HG03175 (cell line): ENCODE measurements around the gene CACNA1G.

Experiments
- ATAC-seq: cut with Tn5 transposase; IDR thresholded peaks from one replicate; pipeline ENCODE4 v1.9.1; 2021; ENCODE audit warnings: mild to moderate bottlenecking, moderate library complexity; ENCODE audit not compliant: unreplicated experiment

The CACNA1G gene

DNA sequence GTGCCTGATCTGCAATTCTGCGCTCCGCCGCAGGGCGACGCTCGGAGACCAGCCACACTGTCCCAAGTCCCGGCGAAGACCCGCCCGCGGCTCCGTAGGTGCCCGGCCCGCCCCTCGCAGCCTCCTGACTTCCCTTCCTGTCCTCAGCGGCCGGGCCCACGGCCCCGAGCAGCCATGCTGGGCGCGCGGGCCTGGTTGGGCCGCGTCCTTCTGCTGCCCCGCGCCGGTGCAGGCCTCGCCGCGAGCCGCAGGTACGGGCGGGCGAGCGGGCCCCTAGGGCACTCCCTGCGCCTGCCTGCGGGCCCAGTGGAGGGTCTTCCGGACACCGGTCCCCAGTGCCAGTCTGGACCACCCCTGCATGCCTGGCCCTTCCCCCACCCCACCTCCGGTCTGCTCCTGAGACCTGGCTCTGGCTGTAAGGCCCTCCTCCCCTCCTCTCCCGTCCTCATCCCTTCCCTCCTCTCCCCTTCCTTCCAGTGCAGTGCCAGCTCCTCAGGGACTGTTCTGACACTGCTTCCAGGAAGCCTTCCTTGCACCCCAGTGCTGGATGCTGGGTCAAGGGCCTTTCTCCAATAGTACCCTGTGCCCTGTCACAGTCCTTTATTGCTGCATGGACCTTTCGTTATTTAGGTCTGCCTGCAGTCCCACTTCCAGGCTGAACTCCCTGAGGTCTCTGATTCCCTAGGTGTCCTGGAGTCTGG, 13.3 kb upstream of the CACNA1G start, which contains the start of gene SPATA20:
TSS of gene SPATA20 (plus strand) at position 140 of the 701 bp plus-strand sequence. CDS start at position 175, 35 bp downstream.
- peak; percentile 70 for ATAC-seq

DNA sequence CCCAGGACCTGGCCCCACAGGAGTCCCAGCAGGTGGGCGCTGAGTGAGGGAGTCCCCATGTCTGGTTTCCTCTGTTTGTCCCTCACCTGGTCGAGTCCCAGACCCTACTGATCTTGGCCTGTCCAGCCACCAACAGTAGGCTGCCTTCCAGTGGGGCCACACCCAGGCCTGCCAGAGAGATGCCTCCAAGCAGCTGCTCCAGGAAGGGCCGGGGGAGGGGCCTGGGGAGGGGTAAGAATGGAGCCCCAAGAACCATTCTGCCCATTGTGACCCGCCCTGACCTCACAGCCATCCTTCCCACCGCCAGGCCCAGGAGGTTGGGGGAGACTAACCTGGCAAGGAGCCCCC, 12.8 kb upstream of the CACNA1G start:
- ATAC-seq, result no peak

DNA sequence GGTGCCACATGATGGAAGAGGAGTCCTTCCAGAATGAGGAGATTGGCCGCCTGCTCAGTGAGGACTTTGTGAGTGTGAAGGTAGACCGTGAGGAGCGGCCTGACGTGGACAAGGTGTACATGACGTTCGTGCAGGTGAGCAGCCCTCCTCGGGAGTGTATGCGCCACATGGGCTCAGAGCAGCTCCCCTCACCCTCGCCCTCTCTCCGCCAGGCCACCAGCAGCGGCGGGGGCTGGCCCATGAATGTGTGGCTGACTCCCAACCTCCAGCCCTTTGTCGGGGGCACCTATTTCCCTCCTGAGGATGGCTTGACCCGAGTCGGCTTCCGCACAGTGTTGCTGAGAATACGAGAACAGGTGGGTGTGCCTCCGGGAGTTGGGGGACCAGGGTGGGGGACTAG, 11.7 kb upstream of the CACNA1G start:
- no peak for ATAC-seq

DNA sequence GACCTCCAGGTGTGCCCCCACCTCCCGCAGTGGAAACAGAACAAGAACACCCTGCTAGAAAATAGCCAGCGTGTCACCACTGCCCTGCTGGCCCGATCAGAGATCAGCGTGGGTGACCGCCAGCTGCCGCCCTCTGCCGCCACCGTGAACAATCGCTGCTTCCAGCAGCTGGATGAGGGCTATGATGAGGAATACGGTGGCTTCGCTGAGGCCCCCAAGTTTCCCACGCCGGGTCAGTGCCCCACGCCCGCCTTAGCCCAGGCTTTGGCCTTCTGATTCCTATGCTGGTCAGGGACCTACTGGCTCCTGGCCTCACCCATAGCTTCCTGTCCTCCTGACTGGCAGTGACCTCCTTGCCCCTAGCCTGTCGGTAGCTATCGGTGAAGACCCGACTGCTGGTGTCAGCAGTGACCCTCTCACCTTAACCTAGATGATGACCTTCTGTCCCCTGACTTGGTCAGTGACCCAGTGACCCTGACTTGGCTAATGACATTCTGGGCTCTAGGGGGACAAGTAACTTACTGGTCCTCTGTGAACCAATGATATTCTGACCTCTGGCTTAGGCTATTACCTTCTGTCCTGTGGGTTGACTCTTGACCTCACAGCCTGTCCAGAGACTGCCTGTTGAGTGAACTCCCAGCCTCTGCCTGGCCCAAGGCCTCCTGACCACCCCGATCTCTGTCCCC, 11.1 kb upstream of the CACNA1G start:
- no peak for ATAC-seq

- no peak for ATAC-seq
These were observed 10.5 kb upstream of the CACNA1G start for GRCh38 chr17:50549969-50550368.

DNA sequence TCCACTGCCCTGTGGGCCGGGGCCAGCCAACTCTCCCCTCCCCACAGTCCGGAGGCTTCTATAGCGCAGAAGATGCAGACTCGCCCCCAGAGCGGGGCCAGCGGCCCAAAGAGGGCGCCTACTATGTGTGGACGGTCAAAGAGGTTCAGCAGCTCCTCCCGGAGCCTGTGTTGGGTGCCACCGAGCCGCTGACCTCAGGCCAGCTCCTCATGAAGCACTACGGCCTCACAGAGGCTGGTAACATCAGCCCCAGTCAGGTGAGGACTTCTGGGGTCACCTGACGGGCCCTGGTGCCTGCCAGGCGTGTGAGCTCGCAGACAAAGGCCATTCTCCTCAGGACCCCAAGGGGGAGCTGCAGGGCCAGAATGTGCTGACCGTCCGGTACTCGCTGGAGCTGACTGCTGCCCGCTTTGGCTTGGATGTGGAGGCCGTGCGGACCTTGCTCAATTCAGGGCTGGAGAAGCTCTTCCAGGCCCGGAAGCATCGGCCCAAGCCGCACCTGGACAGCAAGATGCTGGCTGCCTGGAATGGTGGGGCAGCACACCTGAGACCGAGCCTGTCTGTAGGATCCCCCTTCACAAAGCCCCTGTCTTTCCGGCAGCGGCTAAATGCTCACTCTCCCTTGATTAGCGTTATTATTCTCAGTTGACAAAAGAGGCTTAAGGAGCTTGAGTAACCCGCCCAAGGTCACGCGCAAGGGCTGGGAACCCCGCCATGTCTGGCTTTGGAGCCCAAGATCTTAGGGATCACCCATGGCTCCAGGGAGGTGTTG, 9.7 kb upstream of the CACNA1G start:
- no peak for ATAC-seq

DNA sequence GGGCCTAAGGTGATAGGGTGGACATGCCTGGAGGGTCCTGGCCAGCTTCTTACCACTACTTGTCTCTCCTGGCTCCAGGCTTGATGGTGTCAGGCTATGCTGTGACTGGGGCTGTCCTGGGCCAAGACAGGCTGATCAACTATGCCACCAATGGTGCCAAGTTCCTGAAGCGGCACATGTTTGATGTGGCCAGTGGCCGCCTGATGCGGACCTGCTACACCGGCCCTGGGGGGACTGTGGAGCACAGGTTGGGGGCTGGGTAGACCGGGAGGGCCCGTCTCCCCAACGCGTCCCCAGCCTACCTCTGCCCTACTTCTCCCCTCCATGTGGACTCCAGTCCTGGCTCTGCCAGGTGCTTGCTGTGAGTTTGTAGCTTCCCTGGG, 9.1 kb upstream of the CACNA1G start:
- no peak for ATAC-seq

GRCh38 chr17:50551884-50552283, 8.6 kb upstream of the CACNA1G start:
- no peak for ATAC-seq

- ATAC-seq, result no peak
These were observed 6.3 kb upstream of the CACNA1G start for GRCh38 chr17:50554201-50554600.

DNA sequence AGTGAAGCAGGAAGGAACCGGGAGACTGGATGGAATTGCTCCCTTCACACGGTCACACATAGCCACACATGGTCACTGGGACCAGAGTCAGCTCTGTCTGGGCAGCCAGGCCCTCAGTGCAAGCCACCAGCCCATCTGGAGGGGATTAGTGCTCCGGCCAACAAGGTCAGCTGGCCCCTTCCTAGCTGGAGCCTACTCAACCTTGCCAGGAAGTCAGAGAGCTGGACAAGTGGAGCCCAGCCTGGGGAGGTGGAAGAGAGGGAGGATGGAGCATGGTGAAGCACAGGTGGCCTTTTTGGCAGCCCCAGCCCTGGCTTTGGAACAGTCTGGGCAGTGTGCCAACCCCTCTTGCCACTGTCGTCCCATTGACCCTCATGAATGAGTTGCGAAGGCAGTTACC, 3.7 kb upstream of the CACNA1G start:
- no peak for ATAC-seq

GRCh38 chr17:50557630-50558029, 2.9 kb upstream of the CACNA1G start:
- ATAC-seq, result no peak

DNA sequence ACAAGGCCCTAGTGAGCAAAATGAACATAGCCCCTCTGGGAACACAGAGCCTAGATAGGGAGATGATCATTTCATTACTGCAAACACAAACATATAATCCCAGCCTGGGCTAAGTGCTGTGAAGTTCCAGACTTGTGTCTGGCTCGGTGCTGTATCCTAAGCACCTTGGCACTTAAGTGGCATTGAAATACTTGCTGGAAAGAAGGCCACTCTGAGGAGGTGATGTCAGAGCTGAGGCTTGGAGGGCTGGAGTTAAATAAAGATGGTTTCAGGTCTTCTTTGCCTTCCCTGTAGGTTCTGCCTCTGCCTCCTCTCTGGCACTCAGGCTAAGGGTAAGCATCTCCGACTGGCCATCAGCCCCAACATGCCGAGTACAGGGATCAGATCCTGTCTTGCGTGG, 2.4 kb upstream of the CACNA1G start:
- no peak for ATAC-seq

GRCh38 chr17:50558581-50558940, 2.0 kb upstream of the CACNA1G start:
- no peak for ATAC-seq

GRCh38 chr17:50558941-50559614, 1.4 kb upstream of the CACNA1G start:
- ATAC-seq, result no peak

DNA sequence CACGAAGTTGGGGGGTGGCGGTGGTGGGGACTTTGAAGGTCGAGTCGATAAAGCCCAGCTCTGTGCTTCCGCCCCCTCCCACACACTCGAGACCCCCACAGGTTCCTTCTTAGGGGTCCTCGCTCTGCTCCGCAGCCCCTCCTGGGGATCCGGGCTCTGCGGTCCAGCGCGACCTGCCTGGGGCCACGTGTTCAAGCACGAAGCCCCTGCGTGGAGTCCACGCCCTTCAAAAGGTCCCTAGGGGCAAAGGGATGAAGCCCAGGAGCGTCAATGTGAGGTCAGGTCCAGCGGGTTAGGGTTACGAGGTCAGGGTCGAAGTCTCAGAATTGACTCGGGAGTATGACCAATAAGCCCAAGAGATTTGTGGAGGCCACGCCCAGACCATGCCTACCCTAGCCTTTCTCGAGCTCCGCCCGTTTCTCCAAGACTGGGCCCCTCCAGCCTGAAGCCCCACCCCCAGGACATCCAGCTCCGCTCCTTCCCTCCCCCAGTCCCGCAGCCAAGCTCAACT, 786 bp upstream of the CACNA1G start:
- ATAC-seq, result no peak

DNA sequence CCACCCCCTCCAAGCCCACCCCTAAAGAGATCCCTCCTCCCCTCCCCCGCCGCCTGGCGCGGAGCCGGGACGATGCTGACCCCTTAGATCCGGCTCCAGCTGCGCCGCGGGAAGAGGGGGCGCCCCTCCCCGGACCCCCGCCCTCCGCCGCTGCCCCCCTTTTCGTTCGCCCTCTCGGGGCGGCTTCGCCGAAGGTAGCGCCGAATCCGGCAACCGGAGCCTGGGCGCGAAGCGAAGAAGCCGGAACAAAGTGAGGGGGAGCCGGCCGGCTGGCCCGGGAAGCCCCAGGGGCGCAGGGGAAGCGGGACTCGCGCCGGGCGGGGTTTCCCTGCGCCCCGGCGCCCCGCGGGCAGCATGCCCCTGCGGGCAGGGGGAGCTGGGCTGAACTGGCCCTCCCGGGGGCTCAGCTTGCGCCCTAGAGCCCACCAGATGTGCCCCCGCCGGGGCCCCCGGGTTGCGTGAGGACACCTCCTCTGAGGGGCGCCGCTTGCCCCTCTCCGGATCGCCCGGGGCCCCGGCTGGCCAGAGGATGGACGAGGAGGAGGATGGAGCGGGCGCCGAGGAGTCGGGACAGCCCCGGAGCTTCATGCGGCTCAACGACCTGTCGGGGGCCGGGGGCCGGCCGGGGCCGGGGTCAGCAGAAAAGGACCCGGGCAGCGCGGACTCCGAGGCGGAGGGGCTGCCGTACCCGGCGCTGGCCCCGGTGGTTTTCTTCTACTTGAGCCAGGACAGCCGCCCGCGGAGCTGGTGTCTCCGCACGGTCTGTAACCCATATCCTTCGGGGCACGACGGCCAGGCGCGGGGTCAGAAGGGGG, 623 bp downstream of the CACNA1G start:
- no peak for ATAC-seq

- ATAC-seq, result no peak
These were observed 1.2 kb downstream of the CACNA1G start for GRCh38 chr17:50561746-50562141.

GRCh38 chr17:50562242-50563091, 2.0 kb downstream of the CACNA1G start:
- no peak for ATAC-seq

DNA sequence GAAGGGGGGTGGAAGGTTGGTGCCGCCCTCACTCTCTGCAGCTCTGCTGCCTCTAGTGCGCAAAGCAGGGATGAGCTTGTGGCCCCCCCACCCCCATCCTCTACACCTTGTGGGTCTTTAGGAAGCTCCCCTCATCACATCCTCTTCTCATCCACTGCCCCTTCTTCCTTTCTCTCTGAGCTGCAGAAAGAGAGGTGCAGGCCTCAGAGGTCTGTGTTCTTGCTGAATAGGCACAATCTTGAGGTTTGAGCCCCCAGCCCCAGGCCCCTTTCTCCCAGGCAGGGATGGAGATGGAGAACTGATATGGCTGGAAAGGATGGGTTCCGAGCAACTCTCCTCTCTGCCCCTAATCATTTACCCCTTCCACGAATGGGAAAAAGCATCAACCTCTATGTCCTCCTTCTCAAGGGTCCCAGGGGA, 2.6 kb downstream of the CACNA1G start:
- ATAC-seq, result no peak
